Urinary bladder (tissue), 4 donors: ENCODE data around the gene SCN8A. TPM values are rescaled to one million over a fixed set of nuclear protein-coding genes. Genes with fewer than 3 reads are reported as not detected.
A peak's percentile ranks its signal among the peaks of the same experiment; 100 is the strongest.

Experiments
- DNase-seq: peaks from one replicate; pipeline ENCODE4 v3.0.0-alpha.2; 2015; ENCODE audit errors: extremely low spot score
- H3K27ac ChIP-seq: one replicate; pipeline ENCODE4 v1.5.1; 2013; ENCODE audit warnings: low read depth, mild to moderate bottlenecking, moderate library complexity
- H3K36me3 ChIP-seq: one replicate; pipeline ENCODE4 v1.6.1; 2013; ENCODE audit warnings: mild to moderate bottlenecking, moderate library complexity; ENCODE audit not compliant: insufficient read depth
- H3K4me1 ChIP-seq: one replicate; pipeline ENCODE4 v1.6.1; 2013; ENCODE audit warnings: mild to moderate bottlenecking, moderate library complexity; ENCODE audit not compliant: insufficient read depth
- H3K4me3 ChIP-seq: one replicate; pipeline ENCODE4 v1.5.1; 2013; ENCODE audit warnings: low read depth, low read length
- WGBS: extraction: QIAGEN DNeasy Blood & Tissue Kit; methylation state at CpG from one replicate; pipeline ENCODE4 v1.1.7; 2013; 5-methylcytosine and 5-hydroxymethylcytosine counted together
- polyA plus RNA-seq: library from polyadenylated mRNA; stranded (reverse); fragments of 200-250 nt; gene quantifications from one replicate; pipeline ENCODE4 v1.2.3, GENCODE V29; 2013
- total RNA-seq: library from RNA; depleted of rRNA; stranded (reverse); fragments of >200 nt; gene quantifications from one replicate; pipeline ENCODE4 v1.2.3, GENCODE V29; 2014
- donor health status: healthy with polysubstance abuse.
- donor health status: healthy.

SCN8A gene
- total and polyA plus RNA-seq, 2 donors: 0.23 to 2.6 TPM

DNA sequence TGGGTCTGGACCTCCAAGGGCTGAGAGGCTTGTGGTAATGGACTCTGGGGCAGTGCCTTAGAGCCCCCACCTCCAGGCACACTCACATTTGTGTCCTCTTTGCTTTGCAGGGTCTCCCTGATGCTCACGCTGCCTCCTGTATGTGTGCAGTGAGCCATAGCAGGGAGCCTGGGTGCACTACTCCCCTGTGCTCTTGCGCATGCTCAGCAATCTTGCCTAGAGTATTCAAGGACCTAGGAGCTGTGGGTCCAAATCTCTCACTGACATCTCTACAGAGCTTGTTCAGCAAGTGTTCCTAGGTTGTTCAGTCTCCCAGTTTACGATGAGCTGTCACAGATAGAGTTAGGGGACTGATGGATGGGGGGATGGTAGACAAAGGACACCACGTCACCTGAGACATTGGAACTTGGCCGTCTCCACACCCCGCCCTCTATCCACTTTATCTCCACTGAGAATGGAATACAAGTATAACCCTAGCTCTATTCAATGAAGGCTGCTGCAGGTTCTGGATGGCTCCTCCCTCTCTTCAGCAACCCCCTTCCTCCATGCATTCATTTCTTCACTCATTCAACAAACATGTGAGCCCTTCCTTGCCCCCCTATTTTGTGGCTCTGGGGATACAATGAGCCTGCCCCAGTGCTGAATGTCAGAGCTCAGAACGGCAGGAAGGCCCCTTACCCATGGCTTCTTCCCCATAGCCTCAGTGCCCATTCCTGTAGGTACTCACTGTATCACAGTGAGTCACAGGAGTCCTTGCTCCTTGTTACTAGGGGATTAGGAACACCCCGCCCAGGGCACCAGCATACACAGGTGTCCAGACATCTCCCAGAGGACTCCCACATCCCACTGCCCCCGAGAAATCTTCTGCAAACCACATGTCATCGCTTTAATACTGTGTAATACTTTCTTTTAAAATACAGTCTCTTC lies 226.3 kb downstream of the SCN8A start:
- Histone ChIP-seq H3K4me3 (no peak overlapping the region), H3K4me1 (no peaks in the 10 kb centered on the region), H3K36me3 (no peaks in the 10 kb centered on the region), H3K27ac (no peak overlapping the region)
- DNase-seq: peak; percentile 28
- 79% methylated on average over 10 of the region's 10 CpGs for WGBS

DNA sequence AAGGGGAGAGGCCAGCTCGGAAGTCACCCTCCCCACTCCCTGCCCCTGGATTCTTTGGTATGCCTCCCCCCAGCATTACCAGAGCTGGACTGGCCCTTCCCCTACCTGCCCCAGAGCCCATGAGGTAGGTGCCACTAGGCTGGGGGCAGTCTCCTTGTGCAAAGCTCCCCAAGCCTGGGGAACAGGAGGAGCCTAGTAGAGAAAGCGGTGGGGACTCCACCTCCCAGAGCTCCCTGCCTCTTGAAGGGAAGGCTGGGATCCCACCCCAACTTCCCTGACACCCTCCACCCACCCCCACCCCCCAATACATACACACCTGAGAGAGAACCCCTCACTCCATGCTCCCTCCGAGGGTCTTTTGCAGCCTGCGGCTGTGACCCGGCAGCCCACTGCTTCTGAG lies 227.1 kb downstream of the SCN8A start:
- 87% methylated on average over 5 of the region's 5 CpGs for WGBS
- no peak for DNase-seq

DNA sequence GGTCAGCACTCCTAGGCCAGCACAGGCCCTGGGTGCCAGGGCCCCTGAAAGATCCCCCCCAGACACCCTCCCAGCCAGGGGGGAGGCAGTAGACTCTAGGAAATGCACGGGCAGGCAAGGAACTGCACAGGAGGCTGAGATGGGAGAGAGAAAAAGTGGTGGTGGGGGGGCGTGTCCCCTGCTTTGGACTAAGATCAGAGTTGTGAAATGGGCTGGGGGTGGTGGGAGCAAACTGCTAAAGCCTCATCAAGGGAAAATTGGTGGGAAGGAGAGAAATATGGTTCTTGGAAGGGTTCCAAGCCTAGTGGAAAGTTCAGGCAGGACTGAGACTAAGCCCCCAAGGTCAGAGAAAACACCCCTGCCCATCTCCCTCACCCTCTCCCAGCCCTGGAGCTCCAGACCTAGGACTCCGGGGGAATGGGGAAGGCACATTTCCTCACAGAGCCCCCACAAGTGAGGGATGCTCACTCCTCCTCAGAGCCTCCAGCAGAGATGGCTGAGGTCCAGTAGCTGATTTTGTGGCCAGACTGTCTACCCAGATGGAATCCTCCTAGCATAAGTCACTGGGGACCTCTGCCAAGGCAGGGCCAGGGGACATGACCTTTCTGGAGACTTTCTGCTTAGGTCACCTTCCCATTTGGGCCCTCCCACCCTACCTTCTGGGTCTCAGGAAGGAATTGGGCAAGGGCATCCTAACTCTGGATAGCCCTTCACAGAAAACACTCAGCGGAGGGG lies 227.7 kb downstream of the SCN8A start:
- no peak for DNase-seq
- Histone ChIP-seq H3K27ac (no peak overlapping the region), H3K4me1 (no peaks in the 10 kb centered on the region), H3K36me3 (no peaks in the 10 kb centered on the region), H3K4me3 (no peak overlapping the region)
- WGBS: 60% methylated on average over 4 of the region's 4 CpGs

More for the DNA sequence above, 227.1 kb downstream of the SCN8A start:
- Histone ChIP-seq H3K36me3 (no peaks in the 10 kb centered on the region), H3K4me3 (no peak overlapping the region), H3K4me1 (no peaks in the 10 kb centered on the region), H3K27ac (no peak overlapping the region)

DNA sequence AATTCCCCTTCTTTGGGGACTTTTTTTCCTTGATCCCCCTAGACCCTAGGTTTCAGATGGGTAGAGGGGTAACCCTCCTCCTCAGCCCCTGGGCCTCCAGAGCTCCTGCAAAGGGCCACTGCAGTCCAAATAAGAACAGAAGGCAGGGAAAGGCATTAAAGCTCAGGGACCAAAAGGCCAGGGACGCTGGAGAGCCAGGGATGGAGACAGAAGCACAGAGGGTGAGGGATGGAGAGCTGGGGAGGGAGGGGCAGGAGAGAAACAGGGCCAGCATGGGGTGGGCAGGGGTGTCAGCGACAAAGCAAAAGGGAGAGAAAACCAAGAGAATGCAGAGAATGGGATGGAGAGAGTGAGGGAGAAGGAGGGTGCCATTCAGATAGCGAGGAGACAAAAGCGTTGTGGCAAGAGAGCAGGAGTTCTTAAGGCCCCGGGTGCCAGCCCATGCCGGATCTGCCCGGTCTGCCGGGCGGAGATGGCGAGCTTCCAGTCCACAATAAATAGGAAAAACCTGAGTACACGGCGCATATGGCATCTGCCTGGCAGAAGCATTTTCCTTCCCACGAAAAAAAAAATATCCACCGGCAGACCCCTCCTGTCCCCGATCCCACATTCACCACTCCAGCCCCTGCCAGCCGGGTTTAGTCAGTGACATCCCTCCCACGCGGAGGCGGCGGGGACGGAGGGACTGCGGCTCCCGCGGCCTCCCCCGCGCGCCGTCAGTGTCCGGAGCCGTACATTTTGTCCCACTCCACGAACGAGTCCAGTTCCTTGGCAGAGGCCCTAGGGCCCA lies 228.9 kb downstream of the SCN8A start:
- no peak overlapping the region for H3K27ac ChIP-seq
- no peaks in the 10 kb centered on the region for H3K36me3 ChIP-seq
- 61% methylated on average over 32 of the region's 32 CpGs for WGBS
- peak overlapping the region; percentile 41 for H3K4me3 ChIP-seq
- no peaks in the 10 kb centered on the region for H3K4me1 ChIP-seq
- DNase-seq: no peak

DNA sequence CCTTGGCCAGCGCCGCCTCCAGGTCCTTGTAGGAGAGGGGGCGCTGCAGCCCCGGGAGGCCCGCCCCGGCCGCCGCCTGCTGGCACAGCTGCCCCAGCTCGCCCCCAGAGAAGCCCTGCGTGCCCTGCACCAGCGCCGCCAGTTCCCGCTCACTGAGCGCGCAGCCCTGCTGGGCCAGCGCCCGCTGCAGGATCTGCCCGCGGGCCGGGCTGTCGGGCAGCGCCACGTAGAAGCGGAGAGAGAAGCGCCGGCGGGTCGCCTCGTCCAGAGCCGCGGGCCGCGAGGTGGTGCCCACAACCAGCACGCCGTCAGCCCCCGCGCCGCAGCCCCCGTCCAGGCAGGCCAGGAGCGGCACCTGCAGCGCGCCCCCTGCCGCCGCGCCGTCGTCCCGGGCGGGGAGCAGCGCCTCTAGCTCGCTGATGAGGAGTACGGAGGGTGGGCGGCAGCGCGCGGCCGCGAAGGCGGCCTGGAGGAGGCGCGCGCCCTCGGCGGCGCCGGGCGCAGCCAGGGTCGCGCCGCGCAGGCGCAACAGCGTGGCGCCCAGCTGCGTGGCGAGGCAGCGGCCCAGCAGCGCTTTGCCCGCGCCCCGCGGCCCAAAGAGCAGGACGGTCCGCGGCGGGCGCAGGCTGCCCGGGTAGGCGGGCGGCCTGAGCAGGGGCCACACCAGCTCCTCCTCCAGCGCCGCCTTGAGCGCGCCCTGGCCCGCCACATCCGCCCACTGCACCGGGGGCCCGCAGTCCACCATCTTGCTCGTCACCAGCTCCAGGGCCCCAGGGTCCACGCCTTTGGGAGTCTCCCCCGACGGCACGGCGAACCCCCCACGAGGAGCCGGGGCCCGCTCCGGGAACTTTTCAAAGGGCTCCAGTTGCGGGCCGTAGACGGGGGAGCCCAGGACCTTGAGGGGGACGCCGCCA lies 229.8 kb downstream of the SCN8A start:
- Histone ChIP-seq H3K36me3 (no peaks in the 10 kb centered on the region), H3K4me1 (no peaks in the 10 kb centered on the region), H3K27ac (no peak overlapping the region), H3K4me3 (peak overlapping the region; percentile 41)
- no peak for DNase-seq
- 49% methylated on average over 113 of the region's 113 CpGs for WGBS

DNA sequence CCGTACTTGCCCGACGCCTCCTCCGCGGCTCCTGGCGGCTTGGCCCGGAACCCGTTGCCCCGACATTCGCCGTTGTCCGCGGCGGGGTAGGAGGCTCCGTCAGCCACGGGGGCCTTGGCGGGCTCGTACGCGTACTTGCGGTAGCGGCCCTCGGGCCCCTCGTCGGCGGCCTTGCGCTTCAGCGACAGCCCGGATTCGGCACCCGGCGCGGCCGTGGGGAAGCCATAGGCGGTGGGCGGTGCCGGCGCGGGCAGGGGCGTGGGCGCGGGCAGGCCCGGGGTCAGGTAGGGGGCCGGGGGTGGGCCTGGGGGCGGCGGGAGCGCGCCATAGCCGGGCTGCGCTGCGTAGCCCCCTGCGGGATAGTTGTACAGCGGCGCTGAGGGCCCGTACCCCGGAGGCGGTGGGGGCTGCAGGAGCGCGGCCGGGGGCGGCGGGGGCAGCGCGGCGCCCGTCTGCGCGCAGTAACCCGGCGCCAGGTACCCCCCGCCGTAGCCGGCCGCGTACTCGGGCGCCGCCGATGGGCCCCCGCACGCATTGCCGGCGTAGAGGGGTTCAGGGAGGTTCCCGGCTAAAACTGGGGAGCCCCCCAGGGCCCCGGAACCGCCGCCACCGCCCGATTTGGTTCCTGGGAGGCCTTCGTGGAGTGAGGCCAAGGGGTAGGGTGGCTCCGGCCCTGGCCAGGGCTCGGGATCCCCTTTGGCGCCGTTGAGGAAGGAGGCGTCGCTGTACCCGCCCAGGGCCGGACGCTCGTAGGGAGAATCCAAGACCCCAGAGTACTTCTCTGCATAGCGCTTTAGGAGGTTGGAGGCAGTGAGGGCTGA lies 230.6 kb downstream of the SCN8A start:
- no peaks in the 10 kb centered on the region for H3K36me3 ChIP-seq
- H3K27ac ChIP-seq: no peak overlapping the region
- 61% methylated on average over 101 of the region's 101 CpGs for WGBS
- no peak for DNase-seq
- H3K4me1 ChIP-seq: no peaks in the 10 kb centered on the region
- peak overlapping the region; percentile 41 for H3K4me3 ChIP-seq

DNA sequence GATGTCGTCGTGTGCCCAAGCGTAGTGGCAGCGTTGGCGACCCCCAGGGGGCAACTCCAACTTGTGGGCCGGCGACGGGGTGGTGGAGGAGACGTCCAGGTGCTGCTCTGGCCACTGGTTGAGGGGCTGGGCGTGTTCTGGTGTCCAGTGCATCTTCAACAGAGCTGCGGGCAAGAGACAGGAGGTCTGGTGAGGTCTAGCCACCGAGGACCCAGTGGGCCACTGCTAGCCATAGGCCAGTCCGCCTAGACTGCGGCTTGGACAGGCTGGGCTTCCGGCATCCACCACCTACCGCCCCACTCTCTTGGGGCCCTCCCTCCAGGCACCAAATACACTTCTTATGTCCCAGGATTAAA lies 231.2 kb downstream of the SCN8A start:
- WGBS: 92% methylated on average over 16 of the region's 16 CpGs
- no peak for DNase-seq
- no peak overlapping the region for H3K4me3 ChIP-seq
- H3K36me3 ChIP-seq: no peaks in the 10 kb centered on the region
- H3K4me1 ChIP-seq: no peaks in the 10 kb centered on the region
- no peak overlapping the region for H3K27ac ChIP-seq

DNA sequence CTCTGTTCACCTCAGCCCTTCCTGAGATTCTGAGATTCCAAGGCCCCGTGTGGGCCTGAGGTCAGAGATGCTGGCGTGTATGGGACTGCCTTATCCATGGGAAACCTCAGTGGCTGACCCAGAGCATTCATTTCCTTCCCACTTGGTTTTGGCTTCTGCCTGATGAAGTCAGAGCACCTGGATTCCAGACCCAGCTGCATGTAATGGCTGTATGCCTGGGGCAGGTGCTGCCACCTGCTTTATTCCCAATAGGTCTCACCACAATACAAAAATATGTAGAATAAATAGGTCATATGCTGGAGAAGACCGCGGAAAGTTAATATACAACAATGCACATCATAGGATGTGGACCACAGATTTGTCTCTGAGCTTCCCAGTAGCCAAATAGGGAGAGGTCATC lies 231.9 kb downstream of the SCN8A start:
- Histone ChIP-seq H3K4me1 (no peaks in the 10 kb centered on the region), H3K36me3 (no peaks in the 10 kb centered on the region), H3K27ac (no peak overlapping the region), H3K4me3 (no peak overlapping the region)
- 92% methylated on average over 4 of the region's 4 CpGs for WGBS
- no peak for DNase-seq

DNA sequence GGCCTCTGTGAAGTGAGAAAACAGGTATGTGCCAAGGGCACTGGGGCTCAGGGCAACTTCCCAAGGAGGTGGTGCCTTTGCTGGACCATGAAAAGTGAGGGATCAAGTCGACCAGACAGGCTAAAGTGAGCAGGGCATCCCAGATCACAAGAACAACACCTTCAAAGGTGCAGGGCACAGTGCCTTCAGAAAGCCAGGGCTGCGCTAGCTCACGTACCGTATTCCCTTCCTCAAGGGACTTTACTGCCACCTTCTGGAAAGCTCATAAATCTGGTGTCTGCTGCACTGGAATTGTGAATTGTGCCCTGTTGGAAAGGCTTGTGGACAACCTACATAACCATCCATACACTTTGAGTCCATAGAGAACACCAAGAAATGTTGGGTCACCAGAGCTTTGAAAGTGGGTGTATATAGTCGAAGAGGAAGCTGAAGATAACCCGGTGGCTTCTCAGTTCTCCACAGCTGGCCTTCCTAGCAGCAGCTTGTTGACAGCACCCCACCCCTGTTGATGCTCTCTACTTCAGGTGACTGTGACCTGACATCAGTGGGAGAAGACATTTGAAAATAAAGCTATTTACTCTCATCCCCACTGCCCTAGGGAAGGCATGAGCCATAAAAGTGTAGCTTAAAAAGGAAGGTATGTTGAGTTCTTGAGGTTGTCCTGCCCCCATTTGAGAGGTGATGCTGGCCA lies 233.0 kb downstream of the SCN8A start:
- Histone ChIP-seq H3K27ac (no peak overlapping the region), H3K4me1 (no peaks in the 10 kb centered on the region), H3K36me3 (no peaks in the 10 kb centered on the region), H3K4me3 (no peak overlapping the region)
- DNase-seq: no peak
- 26% methylated on average over 6 of the region's 6 CpGs for WGBS

DNA sequence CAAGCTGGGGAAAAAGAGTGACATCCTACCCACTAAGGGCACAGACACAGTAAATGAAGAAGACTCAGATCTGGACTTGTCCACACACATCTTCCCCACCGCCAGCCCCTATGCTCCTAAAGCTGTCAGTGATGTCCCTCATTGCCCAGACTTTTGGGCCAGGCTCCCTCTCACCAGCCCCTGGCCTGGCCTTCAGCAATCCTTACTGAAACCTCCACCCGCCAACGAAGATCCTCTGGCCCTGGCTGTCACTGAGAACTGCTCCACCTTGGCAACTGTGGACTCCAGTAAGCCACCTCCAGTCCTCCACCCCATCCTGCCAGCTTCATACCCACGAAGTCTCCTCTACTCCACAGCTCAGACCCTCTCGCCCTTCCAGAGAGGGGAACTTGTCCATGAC lies 234.2 kb downstream of the SCN8A start:
- Histone ChIP-seq H3K4me1 (no peaks in the 10 kb centered on the region), H3K36me3 (no peaks in the 10 kb centered on the region), H3K27ac (no peak overlapping the region), H3K4me3 (no peak overlapping the region)
- no peak for DNase-seq
- WGBS: 82% methylated on average over 5 of the region's 5 CpGs

DNA sequence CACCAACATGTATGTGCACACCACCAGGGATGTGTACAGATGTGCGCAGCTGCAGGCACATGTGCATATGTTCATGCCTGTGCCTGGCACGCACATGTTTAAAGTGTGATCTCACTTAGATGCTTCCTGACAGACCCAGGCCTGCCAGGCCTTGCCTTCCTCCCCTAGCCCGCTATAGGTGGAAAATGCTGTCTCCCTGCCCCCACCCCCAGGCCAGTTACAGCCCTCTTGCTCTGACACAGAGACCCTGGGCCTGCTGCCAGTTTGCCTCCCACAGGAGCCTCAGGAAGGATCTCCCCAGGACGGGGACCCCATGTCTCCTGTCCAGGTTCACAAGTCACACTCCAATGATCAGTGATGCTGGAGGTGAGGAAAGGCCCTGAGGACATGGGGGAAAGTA lies 235.8 kb downstream of the SCN8A start:
- Histone ChIP-seq H3K4me3 (no peak overlapping the region), H3K36me3 (no peaks in the 10 kb centered on the region), H3K27ac (no peak overlapping the region), H3K4me1 (no peaks in the 10 kb centered on the region)
- WGBS: 80% methylated on average over 4 of the region's 4 CpGs
- DNase-seq: no peak
